HUDEP-2 (cell line): ENCODE measurements around the gene NFIX.

Experiments
- DNase-seq, 76 experiments: peaks; one replicate each; lab custom pipeline; 2025; ENCODE audit not compliant: unreplicated experiment in 76 of 76; lab: John Stamatoyannopoulos, UW

NFIX gene

DNA sequence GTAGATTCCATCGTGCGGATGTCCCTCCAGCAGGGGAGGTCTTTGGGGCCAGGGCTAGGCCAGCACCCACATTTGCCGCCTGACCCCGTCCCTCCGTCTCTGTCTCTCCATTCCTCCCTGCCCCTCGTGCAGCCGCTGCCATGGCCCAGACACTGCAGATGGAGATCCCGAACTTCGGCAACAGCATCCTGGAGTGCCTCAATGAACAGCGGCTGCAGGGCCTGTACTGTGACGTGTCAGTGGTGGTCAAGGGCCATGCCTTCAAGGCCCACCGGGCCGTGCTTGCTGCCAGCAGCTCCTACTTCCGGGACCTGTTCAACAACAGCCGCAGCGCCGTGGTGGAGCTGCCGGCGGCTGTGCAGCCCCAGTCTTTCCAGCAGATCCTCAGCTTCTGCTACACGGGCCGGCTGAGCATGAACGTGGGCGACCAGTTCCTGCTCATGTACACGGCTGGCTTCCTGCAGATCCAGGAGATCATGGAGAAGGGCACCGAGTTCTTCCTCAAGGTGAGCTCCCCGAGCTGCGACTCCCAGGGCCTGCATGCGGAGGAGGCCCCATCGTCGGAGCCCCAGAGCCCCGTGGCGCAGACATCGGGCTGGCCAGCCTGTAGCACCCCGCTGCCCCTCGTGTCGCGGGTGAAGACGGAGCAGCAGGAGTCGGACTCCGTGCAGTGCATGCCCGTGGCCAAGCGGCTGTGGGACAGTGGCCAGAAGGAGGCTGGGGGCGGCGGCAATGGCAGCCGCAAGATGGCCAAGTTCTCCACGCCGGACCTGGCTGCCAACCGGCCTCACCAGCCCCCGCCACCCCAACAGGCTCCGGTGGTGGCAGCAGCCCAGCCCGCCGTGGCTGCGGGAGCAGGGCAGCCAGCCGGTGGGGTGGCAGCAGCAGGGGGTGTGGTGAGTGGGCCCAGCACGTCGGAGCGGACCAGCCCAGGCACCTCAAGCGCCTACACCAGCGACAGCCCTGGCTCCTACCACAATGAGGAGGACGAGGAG, 140.1 kb downstream of the NFIX start:
- DNase-seq, result no peak

DNA sequence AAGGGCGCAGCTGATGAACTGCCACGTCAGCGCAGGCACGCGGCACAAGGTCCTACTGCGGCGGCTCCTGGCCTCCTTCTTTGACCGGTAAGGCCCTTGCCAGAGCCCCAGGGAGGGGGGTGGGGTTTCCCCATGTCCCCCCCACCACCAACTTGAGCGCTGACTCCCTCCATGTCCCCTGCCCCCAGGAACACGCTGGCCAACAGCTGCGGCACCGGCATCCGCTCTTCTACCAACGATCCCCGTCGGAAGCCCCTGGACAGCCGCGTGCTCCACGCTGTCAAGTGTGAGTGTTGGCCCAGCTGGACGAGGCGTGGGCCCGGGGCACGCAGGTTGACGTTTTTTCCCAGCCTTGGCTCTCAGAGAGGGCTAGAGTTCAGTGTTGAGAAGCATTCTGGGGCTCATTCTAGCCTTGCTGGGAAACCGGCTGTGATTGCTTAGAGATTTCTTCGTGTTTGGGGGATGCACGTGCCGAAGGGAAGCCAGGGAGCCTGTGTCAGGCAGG, 142.1 kb downstream of the NFIX start:
- DNase-seq, result no peak

DNA sequence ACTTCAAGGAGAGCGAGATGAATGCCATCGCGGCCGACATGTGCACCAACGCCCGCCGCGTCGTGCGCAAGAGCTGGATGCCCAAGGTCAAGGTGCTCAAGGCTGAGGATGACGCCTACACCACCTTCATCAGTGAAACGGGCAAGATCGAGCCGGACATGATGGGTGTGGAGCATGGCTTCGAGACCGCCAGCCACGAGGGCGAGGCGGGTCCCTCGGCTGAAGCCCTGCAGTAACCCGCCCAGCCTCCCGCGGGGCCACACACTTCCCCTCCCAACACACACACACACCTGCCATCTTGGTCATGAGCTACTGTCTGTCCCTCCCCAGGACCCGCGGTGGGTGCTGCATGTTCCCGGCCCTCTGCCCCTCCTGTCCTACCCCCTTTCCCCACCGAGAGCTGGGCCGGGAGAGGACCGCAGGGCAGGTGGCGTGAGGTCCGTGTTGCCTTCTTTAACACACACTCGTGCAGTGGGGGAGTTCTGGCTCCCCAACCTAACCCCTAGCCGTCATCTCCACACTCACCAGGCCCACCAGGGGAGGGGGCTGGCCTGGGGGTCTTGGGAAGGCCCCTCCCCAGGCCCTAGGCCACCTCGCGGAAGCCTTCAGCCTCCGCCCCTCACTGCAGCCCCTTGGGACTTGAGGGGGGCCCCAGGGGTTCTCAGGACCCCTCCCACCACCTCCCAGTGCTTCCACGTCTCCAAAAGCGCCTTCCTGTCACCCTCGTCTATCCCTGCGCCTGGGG, 143.1 kb downstream of the NFIX start:
- DNase-seq, result no peak

DNA sequence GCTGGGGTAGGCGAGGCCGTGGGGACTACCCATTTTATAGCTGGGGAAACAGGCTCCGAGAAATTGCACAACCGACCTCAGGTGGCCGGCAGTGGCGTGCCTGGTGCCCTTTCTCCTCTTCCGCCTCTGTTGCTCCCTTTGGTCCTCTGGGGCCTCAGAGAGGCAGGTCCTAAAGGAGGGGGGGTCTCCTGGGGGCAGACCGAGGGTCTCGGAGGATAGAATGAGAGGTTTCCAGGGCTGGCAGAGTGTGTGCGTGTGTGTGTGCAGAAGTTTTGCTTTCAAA, 143.6 kb downstream of the NFIX start:
- no peak for DNase-seq

DNA sequence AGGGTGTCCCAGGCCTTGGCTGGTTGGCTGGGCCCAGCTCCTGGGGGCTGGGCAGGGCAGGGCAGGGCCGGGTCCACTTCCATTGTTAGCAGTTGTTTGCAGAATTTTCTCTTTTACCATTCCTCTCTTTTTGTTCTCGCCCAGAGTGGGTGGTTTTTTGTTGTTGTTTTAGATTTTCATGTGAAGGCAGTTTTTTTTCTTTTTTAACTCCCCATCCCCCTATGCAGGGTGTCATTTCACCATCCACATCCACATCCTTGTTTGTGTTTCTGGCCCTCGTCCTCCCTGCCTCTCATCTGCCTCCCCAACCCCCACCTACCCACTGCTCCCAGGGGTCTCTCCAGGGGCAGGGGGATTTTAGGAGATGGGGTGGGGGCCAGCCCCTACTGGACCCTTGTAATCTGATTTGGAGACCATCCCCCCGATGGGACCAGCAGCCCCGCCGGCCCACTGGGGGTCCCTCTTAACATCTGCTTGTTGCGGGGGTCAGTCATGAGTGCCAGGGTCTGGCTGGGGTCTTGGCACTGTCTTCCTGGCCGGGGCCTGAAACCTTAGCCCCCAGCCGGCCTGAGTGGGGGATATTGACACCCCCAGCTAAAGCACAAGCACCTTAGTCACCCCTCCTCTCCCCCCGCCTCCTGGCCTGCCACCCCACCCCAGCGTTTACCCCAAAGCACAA, 144.5 kb downstream of the NFIX start:
- DNase-seq, result no peak

DNA sequence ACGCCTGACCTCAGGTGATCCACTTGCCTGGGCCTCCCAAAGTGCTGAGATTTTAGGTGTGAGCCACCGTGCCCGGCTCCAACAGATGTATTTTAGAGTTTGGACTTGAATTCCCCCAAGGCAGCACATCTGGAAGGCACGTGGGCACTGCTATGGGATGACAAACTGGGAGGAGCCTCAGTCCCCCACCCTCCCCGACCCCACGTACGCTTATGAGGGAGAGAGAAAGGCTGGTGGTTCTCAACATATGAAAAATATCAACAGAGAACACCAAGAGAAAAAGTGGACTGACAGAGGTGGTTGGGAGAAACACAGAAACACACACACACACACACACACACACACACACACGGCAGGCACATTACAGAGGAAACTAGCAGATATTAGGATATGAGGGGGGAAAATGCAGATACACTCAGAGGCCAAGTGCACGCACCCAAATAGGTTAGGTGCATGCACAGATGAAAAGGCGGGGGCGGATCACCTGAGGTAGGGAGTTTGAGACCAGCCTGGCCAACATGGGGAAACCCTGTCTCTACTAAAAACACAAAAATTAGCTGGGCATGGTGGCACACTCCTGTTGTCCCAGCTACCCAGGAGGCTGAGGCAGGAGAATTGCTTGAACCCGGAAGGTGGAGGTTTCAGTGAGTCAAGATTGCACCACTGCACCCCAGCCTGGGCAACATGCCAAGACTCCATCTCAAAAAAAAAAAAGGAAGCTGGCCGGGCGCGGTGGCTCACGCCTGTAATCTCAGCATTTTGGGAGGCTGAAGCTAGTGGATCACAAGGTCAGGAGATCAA, 151.7 kb downstream of the NFIX start:
- peak in 55 of 76 experiments; percentile 15 to 67 (median 43) for DNase-seq
